AG09309 (cell line): ENCODE measurements around the gene TBC1D10A.
A peak's percentile ranks its signal among the peaks of the same experiment; 100 is the strongest.

ENCODE experiments used
- DNase-seq: peaks from one replicate; pipeline ENCODE4 v3.0.0-alpha.2; 2010; ENCODE audit warnings: low read depth
- H3K4me3 ChIP-seq: 2 replicates; pipeline ENCODE4 v1.5.1; 2011; ENCODE audit warnings: mild to moderate bottlenecking, low read depth, low read length, moderate library complexity; ENCODE audit not compliant: control insufficient read depth
- TF ChIP-seq, protein P1 (sequence below): IDR thresholded peaks from 2 replicates; pipeline ENCODE4 v1.5.1; 2011; ENCODE audit warnings: mild to moderate bottlenecking, low read depth, low read length, inconsistent platforms; ENCODE audit not compliant: insufficient read depth, control insufficient read depth; ENCODE audit errors: missing control alignments

The TBC1D10A gene

DNA sequence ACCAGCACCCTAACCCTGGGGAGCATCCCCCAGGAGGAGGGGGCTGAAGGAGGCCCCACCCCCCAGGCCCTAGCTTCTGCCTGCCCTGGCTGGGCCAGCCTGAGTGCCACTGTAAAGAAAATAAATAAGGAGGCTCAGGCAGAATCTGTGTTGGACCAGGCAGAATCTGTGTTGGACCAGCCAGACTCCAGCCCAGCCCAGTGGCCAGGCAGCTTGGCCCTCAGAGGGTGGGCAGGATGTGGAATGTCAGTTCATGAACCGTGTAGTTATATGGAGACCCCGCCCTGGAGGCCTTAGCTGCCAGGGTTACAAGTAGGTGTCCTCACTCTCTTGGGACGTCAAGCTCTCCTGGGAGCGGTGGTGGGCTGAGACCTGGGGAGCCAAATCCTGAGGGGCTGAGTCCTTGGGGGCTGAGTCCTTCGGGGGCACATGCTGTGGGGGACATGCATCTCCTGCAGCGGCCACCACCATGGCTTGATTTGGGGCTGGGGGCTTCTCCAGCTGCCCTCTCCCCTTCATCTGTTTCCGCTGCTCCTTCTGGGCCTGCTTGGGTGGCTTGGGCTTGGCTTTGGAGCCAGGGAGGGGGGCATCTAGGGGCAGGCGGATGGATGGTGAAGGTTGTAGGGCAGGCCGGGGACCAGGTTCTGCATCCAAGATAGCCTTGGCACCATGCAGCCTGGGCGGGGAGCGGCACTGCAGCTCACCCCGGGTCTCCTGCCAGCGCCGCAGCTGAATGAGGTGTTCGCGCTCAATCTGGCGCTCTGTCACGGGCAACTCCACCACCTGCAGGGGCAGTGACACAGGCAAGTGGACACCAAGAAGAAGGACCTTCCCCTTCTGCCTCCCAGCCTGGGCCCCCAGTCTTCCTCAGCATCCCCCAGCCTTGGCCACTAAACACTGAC is 34.4 kb downstream of the TBC1D10A start:
- TF ChIP-seq, protein P1, sequence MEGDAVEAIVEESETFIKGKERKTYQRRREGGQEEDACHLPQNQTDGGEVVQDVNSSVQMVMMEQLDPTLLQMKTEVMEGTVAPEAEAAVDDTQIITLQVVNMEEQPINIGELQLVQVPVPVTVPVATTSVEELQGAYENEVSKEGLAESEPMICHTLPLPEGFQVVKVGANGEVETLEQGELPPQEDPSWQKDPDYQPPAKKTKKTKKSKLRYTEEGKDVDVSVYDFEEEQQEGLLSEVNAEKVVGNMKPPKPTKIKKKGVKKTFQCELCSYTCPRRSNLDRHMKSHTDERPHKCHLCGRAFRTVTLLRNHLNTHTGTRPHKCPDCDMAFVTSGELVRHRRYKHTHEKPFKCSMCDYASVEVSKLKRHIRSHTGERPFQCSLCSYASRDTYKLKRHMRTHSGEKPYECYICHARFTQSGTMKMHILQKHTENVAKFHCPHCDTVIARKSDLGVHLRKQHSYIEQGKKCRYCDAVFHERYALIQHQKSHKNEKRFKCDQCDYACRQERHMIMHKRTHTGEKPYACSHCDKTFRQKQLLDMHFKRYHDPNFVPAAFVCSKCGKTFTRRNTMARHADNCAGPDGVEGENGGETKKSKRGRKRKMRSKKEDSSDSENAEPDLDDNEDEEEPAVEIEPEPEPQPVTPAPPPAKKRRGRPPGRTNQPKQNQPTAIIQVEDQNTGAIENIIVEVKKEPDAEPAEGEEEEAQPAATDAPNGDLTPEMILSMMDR = no peak
- no peak for DNase-seq
- no peak overlapping the region for H3K4me3 ChIP-seq

DNA sequence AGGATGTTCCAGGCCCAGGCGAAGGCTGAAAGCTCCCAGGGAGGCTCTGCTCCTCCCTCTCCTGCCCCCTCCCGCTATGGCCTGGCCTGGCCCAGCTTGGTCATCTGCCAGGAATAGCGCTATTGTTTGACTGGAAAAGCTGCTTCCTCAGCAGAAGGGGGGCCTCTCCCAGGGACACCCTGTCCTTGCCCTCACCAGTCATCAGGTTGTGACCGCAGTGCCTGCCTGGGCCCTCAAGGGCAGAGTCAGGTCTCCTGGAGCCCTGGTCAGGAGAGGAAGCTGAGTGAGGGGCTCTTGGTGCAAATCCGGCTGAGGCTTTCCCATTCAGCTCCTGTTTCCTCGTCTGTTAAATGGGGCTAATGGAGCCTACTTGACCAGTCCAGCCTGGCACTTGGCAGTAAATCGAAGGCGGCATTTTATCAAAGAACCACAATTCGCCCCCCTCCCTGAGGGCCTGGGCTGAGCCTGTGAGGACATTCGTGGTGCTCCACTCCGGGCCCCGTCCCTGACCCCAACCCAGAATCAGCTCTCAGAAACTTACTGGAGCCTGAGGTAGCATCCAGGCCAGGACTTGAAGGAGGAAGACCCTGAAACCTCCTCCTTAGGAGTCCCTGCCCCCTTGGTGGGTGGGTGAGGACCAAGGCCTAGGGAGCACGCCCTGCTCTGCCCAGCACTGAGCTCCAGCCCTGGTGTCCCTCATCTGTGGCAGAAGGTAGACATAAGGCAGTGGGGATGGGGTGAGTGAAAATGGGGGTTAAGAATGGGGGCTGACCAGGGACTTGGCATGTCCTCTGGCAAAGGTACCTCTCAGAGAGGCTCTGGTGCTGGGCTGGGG is 35.5 kb downstream of the TBC1D10A start:
- TF ChIP-seq, protein P1 = no peak
- no peak overlapping the region for H3K4me3 ChIP-seq
- no peak for DNase-seq

DNA sequence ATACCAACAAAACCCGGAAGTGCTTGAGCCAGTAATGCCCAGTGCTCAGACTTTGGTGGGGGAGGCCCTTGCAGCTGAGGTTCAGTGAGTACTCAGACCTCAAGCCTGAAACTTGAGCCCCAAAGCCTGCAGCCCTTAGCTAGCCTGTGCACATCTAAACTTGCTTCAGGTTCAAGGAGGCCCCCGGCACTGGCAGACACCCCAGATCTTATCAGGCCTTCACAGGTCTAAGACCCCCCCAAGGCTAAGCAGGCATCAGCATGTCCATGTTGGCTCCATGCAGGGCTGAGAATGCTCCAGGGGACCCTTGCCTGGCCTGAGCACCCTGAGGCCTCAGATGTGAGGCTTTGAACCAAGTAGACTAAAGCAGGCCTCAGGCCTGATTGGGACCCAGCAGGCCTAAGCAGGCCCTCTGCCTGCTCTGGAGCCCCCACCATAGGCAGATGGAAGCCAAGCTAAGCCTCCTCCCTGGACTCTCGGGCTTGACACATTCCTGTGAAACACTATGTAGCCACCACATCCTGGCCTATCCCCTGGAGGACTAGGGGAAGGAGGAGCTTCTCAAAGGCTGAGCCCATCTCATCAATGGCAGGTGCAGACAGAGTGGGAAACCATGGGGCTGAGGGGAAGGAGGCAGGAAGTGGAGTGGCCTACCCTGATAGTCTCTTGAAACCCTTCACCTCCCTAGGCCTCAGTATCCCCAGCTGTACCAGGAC is 36.2 kb downstream of the TBC1D10A start:
- TF ChIP-seq, protein P1 = no peak
- no peak for DNase-seq
- H3K4me3 ChIP-seq = no peak overlapping the region

DNA sequence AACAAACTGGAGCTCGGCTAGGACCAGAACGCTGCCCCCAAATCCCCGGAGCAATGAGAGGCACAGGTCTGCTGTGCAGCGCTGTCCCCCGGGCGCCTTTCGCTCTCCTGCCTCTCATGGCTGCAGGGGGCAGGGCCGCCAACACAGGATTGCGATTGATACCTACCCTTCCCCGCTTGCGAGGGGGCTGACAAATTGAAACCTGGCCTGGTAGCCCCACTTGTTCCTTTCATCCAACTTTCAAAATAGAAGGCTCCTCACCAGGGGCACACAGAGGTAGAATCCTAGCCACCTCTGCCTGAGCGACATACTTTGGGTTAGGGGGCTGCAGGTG is 36.8 kb downstream of the TBC1D10A start:
- H3K4me3 ChIP-seq = peak overlapping the region; percentile 27
- TF ChIP-seq, protein P1 = no peak
- DNase-seq = no peak

DNA sequence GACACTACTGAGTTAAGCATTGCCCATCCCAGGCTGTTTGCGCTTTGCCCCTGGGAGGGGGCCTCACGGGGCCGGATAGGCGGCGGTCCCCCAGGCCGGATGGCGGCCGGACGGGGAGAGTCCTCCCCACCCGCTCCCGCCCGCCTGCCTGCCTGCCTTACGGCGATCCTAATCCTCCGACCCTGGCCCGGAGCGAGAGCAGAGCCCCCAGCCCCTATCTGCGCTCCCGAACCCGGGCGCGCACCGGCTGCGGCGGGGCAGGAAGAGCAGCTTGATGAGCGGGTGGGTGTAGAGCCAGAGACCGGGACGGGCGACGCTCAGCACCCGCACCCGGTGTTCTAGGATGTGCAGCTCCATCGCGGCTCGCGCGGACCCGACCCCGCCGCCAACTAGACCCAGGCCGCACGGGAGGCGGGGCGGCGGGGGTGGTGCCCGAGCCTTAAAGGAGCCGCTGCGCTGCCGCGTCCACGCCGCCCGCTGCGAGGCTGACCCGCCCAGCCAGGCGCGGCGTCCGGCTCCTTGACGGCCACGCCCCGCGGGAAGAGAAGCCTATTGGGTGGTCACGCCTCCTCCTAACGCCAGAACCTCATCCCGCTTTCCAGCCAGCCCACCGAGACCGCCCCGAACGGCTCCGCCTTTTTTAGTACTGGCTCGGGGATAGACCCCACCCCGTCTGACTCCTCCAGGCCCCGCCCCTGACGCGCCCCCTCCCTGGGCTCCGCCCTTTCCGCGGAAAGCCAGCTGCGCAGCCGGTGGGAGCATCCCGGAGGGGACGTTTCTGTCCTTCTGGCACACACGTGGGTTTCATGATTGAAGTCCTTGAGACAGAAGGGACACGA is 37.4 kb downstream of the TBC1D10A start, which contains the start of gene CASTOR1:
Gene CASTOR1, minus strand, starts transcription at position 365 of the 839 bp plus-strand sequence. Its CDS starts 8 bp downstream, at position 357.
- peak; percentile 83 for DNase-seq
- peak within 1 kb of the TSS; percentile 89 for H3K4me3 ChIP-seq
- TF ChIP-seq, protein P1 = no peak
